Stimulated activated memory B cell treated with anti-CD40 and anti-IgM and Interleukin-4, amounts not matched to agents 10 μg/mL and 1 μg/mL and 100 μg/mL, for 72 hours (primary cell): ENCODE data around the gene RASA3.

Experiments
- ATAC-seq: fragments of 150-1000 bp; cut with Tn5 transposase; 2 replicates; pipeline ENCODE4 v1.10.0; 2021
- H3K27ac Mint-ChIP-seq: one replicate; pipeline ENCODE4 v1.8.0; 2022; ENCODE audit warnings: mild to moderate bottlenecking, mixed read lengths
- H3K27me3 Mint-ChIP-seq: one replicate; pipeline ENCODE4 v1.8.0; 2022; ENCODE audit warnings: mixed read lengths
- H3K36me3 Mint-ChIP-seq: one replicate; pipeline ENCODE4 v1.8.0; 2022; ENCODE audit warnings: mixed read lengths
- H3K4me1 Mint-ChIP-seq: one replicate; pipeline ENCODE4 v1.8.0; 2022; ENCODE audit warnings: mixed read lengths
- H3K4me3 Mint-ChIP-seq: one replicate; pipeline ENCODE4 v1.8.0; 2022; ENCODE audit warnings: mild to moderate bottlenecking, moderate library complexity, mixed read lengths
- H3K9me3 Mint-ChIP-seq: one replicate; pipeline ENCODE4 v1.8.0; 2022; ENCODE audit warnings: mixed read lengths

RASA3 gene

DNA sequence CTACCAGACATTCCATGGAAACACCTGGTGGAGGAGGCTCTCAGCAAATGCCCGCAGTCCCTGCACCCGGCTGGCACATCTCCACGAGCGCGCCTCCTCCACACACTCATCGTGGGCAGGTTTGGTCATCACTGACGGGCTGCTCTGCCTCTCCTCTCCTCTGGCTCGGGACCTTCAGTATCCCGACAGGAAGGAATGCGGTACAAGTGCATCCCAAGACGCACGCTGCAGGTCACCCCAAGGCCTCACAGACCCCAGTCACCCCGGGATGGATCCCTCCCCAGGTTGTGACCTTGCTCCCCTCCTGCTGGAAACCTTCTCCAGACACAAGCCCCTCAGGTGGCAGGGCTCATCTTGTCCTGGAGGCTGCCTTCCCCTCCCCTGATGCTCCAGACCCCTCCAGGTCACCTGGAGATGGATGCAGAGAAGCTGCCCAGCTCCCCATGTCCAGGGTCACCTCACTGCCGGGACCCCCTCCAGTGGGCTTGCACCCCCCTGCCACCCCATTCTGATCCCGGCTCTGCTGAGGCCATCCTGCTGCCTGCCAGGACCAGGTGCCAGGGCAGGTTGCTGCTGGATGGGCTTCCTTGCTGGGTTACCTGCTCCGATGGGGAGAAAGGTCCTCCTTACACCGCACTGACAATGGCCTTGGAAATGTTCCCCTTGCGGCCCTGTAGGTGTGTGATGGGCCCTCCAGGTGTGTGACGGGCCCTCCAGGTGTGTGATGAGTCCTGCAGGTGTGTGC lies 188.4 kb downstream of the RASA3 start:
- no peak overlapping the region for H3K4me3 Mint-ChIP-seq
- peaks cover 9% of the 10 kb centered on the region for H3K27me3 Mint-ChIP-seq
- H3K36me3 Mint-ChIP-seq: no peaks in the 10 kb centered on the region
- H3K27ac Mint-ChIP-seq: no peak overlapping the region
- no peak for ATAC-seq
- peaks cover 27% of the 10 kb centered on the region for H3K4me1 Mint-ChIP-seq
- no peaks in the 10 kb centered on the region for H3K9me3 Mint-ChIP-seq

DNA sequence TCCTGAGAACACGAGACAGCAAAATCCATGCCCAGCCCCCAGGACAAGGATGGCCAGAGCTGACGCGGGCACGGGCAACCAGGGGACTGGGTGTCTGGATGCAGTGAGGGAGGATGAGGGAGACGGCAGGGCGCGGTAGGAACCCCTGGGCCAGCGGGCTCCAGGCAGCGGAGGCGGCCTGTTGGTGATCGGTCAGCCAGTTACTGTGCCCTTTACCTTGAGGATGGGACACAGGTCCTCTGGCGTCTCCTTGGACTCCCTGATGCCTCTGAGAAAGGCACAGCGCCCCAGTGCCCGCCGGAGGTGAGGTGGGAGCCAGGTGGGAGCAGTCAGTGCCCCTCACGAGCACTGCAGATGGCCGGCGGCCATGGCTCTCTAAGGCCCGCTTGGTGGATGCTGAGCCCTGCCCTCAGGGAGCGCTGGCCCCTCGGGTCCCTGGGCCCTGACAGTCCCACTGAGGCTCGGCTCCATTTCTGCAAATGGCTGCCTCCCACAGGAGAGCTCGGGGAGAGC lies 189.8 kb downstream of the RASA3 start:
- no peak overlapping the region for H3K27ac Mint-ChIP-seq
- H3K9me3 Mint-ChIP-seq: no peaks in the 10 kb centered on the region
- no peaks in the 10 kb centered on the region for H3K36me3 Mint-ChIP-seq
- no peak overlapping the region for H3K4me3 Mint-ChIP-seq
- peaks cover 21% of the 10 kb centered on the region for H3K27me3 Mint-ChIP-seq
- peaks cover 15% of the 10 kb centered on the region for H3K4me1 Mint-ChIP-seq
- no peak for ATAC-seq

DNA sequence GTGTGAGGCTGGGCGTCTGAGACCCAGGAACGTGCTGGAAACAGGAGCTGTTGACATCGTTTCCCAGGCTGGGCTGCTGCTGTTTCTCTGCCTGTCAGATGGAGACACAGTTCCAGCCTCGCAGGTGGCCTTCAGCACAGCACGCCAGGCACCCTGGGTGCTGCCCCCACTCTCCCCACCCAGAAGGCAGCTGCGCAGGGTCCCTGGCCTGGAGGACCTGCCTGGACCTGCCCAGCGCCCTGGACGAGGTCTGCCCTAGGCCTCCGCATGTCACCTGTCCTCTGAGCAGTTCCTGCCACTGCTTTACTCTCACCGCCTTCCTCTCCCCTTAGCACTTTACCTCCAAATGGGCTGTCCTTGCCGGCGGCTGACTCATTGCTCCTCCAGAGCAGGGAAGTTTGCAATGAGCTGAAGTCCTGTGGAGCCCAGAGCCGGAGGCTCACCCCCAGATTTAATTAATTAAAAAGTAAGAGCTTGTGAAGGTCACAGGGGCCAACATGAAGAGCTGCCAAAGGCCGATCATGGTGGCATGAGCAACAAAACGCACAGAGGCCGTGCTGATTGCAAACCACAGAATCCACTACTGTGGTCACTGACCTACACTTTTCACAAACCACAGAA lies 190.7 kb downstream of the RASA3 start:
- H3K9me3 Mint-ChIP-seq: no peaks in the 10 kb centered on the region
- no peaks in the 10 kb centered on the region for H3K36me3 Mint-ChIP-seq
- peaks cover 6% of the 10 kb centered on the region for H3K4me1 Mint-ChIP-seq
- H3K27ac Mint-ChIP-seq: no peak overlapping the region
- H3K4me3 Mint-ChIP-seq: no peak overlapping the region
- H3K27me3 Mint-ChIP-seq: peaks cover 29% of the 10 kb centered on the region
- no peak for ATAC-seq

DNA sequence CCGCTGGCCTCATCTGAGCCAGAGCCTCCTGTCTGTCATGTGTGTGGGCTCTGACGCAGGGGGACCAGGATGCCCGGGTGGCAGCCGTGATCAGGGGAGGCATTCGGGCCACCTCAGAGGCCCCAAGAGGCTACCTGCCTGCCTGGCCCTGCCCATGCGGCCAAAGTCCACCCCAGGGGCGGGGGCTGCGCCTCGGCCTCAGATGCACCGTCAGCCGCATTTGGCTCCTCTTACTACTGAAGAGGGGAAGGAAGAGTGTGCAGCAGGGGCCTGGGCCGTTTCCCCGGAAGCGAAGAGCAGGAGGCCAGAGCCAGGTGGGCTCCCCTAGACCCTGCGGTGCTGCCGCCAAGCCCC lies 192.5 kb downstream of the RASA3 start:
- Mint-ChIP-seq H3K27ac (no peak overlapping the region), H3K4me1 (no peaks in the 10 kb centered on the region), H3K9me3 (no peaks in the 10 kb centered on the region), H3K4me3 (no peak overlapping the region), H3K36me3 (no peaks in the 10 kb centered on the region), H3K27me3 (peaks cover 44% of the 10 kb centered on the region)
- ATAC-seq: no peak

DNA sequence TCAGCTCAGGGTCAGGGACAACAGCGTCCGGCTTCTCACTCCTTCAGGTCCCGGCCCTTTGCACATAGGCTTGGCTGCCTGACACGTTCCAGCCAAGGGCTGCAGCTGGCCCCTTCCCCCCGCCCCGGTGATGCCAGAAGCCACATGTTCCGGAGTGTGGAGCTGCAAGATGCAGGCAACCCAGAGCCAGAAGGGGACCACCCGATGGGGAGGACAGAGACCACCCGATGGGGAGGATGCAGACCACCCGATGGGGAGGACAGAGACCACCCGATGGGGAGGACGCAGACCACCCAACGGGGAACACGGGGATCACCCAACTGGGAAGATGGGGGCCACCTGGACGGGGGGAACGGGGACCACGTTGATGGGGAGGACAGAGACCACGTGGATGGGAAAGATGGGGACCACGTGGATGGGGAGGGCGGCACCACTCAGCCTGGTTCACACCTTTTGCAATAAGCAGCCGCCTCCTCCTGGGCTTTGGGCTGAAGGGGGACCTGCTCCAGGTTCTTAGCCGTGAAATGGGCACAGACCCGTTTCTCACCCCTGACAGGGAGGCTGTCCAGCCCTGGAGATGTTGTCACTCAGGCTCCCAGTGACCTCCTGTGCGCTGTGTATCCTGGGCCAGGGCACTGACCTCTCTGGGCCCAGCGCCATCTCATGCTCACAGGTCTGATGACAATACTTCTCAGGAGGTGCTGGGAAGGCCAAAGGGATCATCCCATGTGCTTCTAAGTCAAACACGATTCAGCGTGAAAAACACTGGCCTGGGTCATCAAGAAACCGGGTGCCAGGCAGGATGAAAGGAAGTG lies 193.1 kb downstream of the RASA3 start:
- H3K9me3 Mint-ChIP-seq: no peaks in the 10 kb centered on the region
- ATAC-seq: no peak
- no peaks in the 10 kb centered on the region for H3K4me1 Mint-ChIP-seq
- no peaks in the 10 kb centered on the region for H3K36me3 Mint-ChIP-seq
- H3K27ac Mint-ChIP-seq: no peak overlapping the region
- H3K4me3 Mint-ChIP-seq: no peak overlapping the region
- H3K27me3 Mint-ChIP-seq: peaks cover 48% of the 10 kb centered on the region

DNA sequence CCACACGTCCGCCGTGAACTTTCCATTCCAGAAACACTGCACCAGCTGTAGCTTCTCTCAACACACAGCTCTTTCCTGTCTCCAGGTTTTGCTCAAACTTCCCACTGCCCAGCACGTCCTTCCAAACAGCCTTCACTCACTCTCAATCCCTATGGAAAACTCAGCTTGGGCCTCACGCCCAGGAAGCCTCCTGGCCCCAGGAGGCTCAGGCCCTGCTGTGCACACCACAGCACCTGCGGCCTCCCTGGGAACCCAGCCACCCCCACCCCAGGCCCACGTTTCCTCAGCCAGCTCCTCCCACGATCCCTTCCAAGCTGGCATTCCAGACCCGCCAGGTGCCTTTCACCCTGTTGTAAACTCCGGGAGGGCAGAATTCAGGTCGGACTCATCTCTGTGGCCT lies 193.7 kb downstream of the RASA3 start:
- Mint-ChIP-seq H3K27ac (no peak overlapping the region), H3K9me3 (no peaks in the 10 kb centered on the region), H3K4me3 (no peak overlapping the region), H3K27me3 (peaks cover 55% of the 10 kb centered on the region), H3K4me1 (no peaks in the 10 kb centered on the region), H3K36me3 (no peaks in the 10 kb centered on the region)
- ATAC-seq: no peak

DNA sequence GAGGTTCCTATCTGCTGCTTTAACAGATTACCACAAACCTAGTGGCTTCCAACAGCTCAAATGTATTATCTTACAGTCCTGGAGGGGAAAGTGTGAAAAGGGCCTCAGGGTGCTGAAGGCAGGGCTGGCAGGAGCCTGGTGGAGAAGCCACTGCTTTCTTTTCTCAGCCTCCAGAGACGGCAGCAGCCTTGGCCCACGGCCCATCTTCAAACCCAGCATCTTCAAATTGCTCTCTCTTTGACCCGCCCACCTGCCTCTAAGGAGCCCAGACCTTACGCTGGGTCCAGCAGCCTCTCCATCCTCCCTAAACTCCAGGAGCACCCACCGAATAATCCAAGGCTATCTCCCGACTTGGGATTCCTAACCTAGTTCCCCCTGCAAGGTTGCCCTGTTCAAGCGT lies 194.2 kb downstream of the RASA3 start:
- Mint-ChIP-seq H3K36me3 (no peaks in the 10 kb centered on the region), H3K9me3 (no peaks in the 10 kb centered on the region), H3K27me3 (peaks cover 58% of the 10 kb centered on the region), H3K4me3 (no peak overlapping the region), H3K27ac (no peak overlapping the region), H3K4me1 (no peaks in the 10 kb centered on the region)
- no peak for ATAC-seq

DNA sequence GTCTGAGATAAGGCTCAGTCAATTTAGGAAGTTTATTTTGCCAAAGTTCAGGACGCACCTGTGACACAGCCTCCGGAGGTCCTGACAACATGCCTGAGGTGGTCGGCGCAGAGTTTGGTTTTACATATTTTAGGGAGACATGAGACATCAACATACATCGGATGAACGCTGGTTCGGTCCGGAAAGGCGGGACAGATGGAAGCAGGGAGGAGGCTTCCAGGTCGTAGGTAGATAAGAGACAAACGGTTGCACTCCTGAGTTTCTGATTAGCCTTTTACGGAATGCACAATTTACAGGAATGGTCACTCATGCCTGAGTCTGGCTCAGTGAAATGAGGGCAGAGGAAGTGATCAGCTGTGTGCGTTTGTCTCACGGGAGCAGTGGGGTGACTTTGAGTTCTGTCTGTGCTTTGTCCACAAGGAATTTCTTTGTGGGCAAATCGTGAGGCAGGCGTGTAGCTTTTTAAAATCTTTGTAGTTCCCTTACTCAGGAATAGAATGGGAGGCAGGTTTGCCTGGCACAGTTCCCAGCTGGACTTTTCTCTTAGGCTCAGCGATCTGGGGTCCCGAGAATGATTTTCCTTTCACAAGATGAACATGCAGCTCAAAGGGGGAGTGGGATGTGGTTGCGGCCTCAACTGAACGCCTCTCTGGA lies 194.8 kb downstream of the RASA3 start:
- Mint-ChIP-seq H3K4me3 (no peak overlapping the region), H3K36me3 (no peaks in the 10 kb centered on the region), H3K4me1 (no peaks in the 10 kb centered on the region), H3K27ac (no peak overlapping the region), H3K27me3 (peaks cover 64% of the 10 kb centered on the region), H3K9me3 (no peaks in the 10 kb centered on the region)
- ATAC-seq: no peak

DNA sequence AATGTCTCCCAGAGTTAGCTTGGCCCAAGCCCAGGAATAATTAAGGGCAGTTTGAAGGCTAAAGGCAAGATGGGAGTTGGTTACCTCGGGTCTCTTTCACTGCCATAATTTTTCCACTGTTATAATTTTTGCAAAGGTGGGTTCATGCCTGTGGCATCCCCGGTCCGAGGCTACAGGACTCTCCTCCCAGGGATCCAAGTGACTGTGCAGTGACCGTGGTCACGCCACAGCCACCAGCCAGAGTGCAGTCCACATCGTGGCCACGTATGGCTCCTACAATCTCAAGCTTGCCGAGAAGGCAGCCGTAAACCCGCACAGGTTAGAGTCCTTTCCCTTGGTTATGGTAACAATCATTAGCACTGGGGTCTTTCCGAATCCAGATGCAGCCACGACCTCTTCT lies 195.3 kb downstream of the RASA3 start:
- no peaks in the 10 kb centered on the region for H3K36me3 Mint-ChIP-seq
- no peak for ATAC-seq
- H3K27ac Mint-ChIP-seq: no peak overlapping the region
- H3K9me3 Mint-ChIP-seq: no peaks in the 10 kb centered on the region
- no peak overlapping the region for H3K4me3 Mint-ChIP-seq
- H3K4me1 Mint-ChIP-seq: no peaks in the 10 kb centered on the region
- H3K27me3 Mint-ChIP-seq: peaks cover 70% of the 10 kb centered on the region

DNA sequence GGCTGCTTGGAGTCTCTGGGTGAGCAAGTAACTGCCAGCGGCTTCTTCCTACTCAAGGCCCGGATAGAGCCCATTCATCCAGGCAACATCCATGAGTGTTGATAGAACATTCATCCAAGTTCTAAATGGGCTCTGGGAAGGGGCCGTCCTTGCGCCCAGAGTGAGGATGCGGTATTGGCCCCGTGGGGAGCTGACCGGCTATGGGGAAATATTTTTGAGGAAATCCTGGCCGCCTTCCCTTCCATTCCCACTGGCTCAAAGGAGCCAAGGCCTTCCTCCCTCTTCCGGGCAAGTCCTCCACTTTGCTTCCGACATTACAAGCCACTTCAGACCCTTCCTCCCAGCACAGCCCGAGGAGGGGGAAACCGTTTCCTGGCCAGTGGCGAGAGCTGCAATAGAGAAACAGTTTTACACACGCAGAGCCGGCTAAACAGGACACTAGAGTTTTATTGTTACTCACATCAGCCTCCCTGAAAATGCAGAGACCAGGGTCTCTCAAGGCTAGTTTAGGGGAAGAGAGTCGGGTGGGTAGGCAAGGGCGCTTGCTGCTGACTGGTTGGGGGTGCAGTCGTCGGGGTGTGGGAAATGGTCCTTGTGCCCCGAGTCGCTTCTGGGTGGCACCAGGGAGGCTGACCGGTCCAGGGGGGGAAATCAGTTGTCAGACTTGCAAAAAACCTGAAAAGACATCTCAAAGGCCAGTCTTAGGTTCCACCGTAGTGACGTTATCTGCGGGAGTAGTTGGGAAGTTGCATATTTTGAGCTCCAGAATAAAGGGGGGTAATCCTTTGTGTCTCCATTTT lies 196.1 kb downstream of the RASA3 start:
- H3K36me3 Mint-ChIP-seq: no peaks in the 10 kb centered on the region
- no peaks in the 10 kb centered on the region for H3K9me3 Mint-ChIP-seq
- no peaks in the 10 kb centered on the region for H3K4me1 Mint-ChIP-seq
- H3K4me3 Mint-ChIP-seq: no peak overlapping the region
- H3K27ac Mint-ChIP-seq: no peak overlapping the region
- no peak for ATAC-seq
- H3K27me3 Mint-ChIP-seq: peaks cover 77% of the 10 kb centered on the region

DNA sequence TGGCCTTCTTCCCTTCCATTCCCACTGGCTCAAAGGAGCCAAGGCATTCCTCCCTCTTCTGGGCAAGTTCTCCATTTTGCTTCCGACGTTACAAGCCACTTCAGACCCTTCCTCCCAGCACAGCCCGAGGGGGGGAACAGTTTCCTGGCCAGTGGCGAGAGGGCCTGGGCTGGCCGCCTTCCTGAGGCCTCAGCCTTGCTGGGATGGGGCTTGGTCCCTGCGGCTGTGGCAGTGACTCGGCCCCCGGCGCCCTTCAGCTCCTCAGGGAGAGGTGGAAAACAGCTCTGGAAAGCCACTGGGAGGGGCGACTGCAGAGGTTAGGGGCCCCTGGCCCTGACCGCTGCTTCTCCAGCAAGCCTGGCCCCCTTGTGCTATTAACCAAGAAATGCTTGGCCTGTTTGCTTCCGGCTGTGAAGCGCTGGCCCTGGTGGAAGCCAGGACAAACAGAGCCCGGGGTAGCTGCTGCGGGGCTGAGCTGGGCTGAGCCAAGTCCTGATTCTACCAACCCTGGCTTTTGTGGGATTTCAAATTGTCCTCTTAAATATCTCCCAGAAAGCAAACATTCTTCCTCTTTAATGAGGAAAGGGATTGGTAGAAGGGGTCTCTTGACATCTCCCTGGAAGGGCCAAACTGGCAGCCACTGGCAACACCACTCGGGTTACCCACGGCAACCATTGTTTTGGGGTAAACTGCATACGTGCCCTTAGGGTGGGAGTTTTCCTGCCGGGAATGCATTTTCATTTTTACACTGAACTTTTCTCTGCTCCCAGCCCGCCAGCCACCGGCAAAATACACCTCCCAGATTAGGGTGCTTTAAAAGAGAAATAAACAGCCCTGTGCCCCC lies 197.2 kb downstream of the RASA3 start:
- Mint-ChIP-seq H3K9me3 (no peaks in the 10 kb centered on the region), H3K36me3 (no peaks in the 10 kb centered on the region), H3K27ac (no peak overlapping the region), H3K27me3 (peaks cover 82% of the 10 kb centered on the region), H3K4me1 (no peaks in the 10 kb centered on the region), H3K4me3 (no peak overlapping the region)
- ATAC-seq: no peak

DNA sequence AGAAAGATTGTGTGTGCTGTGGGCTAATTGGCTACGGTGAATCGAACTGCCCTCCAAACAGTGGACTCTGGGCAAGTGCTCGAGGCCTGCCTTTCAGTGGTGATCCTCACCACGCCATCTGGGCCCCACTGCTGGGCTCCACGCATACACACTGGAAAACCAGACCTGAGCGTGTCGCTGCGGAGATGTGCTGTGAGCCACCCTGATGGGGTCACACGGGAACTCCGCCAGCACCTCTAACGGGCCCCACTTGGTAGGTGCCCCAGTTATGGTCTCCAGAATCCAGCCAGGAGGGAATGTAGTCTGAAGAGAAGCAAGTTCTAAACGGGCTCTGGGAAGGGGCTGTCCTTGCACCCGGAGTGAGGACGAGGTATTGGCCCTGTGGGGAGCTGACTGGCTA lies 197.8 kb downstream of the RASA3 start:
- H3K27ac Mint-ChIP-seq: no peak overlapping the region
- ATAC-seq: no peak
- peaks cover 79% of the 10 kb centered on the region for H3K27me3 Mint-ChIP-seq
- H3K4me1 Mint-ChIP-seq: no peaks in the 10 kb centered on the region
- H3K4me3 Mint-ChIP-seq: no peak overlapping the region
- H3K36me3 Mint-ChIP-seq: no peaks in the 10 kb centered on the region
- H3K9me3 Mint-ChIP-seq: no peaks in the 10 kb centered on the region

DNA sequence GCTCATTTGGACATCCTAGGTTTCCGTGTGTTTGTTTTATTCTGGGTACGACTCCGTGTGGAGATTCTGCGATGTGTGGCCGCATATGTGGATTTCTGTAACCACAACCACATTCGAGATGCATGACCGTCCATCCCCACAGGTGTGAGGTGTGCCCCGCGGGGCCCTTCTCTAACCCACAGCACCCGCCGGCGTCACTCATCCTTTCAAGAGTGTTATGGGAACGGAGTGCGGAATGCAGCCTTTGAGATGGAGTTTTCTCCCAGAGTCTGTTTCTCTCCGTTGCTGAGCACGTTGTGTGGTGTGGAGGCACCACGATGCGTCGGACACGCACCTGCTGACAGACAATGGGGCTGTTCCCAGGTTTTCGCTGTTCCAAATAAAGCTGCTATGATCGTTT lies 198.5 kb downstream of the RASA3 start:
- no peak for ATAC-seq
- Mint-ChIP-seq H3K9me3 (no peaks in the 10 kb centered on the region), H3K4me1 (no peaks in the 10 kb centered on the region), H3K36me3 (no peaks in the 10 kb centered on the region), H3K4me3 (no peak overlapping the region), H3K27me3 (peaks cover 72% of the 10 kb centered on the region), H3K27ac (no peak overlapping the region)

DNA sequence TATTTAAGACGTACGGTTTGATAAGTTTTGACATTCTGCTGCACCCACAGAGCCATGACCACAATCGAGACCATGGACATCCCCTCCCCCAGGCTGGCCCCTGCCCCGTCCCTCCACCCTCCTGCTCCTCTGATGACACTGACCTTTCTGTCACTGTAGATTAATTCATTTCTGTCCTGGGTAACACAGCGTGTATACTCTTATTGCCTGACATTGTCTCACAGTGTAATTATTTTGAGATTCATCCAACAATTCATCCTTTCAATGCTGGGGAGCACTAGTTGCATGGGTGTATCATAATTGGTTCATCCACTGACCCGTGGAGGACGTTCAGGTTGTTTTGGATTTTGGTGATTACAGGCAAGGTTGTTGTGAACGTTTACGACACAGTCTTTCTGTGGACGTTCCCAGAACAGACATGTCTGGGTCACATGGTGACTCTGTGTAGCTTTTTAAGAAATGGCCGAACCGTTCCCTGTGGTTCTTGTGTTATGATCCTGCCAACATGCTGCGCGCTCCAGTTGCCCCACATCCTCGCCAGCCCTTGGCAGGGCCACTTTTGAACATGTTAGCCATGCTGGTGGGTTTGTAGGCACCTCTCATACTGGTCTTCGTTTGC lies 200.5 kb downstream of the RASA3 start:
- ATAC-seq: no peak

More for the DNA sequence above, 200.5 kb downstream of the RASA3 start:
- Mint-ChIP-seq H3K4me3 (no peak overlapping the region), H3K27me3 (peaks cover 69% of the 10 kb centered on the region), H3K4me1 (no peaks in the 10 kb centered on the region), H3K36me3 (no peaks in the 10 kb centered on the region), H3K9me3 (no peaks in the 10 kb centered on the region), H3K27ac (no peak overlapping the region)
